CD14-positive monocyte (primary cell): ENCODE results near the gene ITSN1. TPM values are rescaled to one million over a fixed set of nuclear protein-coding genes. Genes with fewer than 3 reads are reported as not detected.

Source experiments
- DNase-seq, 3 donors: peaks; one replicate each; pipeline ENCODE4 v3.0.0-alpha.2; 2011 to 2022
- H2AFZ ChIP-seq: 2 replicates; pipeline ENCODE4 v1.6.0; 2012; ENCODE audit warnings: mild to moderate bottlenecking, low read depth, low read length, inconsistent platforms; ENCODE audit not compliant: insufficient read depth, poor library complexity, severe bottlenecking
- H3K27ac ChIP-seq, 2 donors: 1 replicate in 1 of 2; 2 replicates in 1 of 2; pipeline ENCODE4 v1.5.1; 2012 to 2013; ENCODE audit warnings: low read length in 2 of 2, control low read depth in 1 of 2, inconsistent platforms in 1 of 2, low read depth in 1 of 2, mild to moderate bottlenecking in 1 of 2
- H3K27me3 ChIP-seq, 2 donors: one replicate each; pipeline versions ENCODE4 v1.6.0 to v1.6.1; 2011 to 2013; ENCODE audit warnings: low read length in 2 of 2; ENCODE audit not compliant: control insufficient read depth in 2 of 2, insufficient read depth in 2 of 2
- H3K36me3 ChIP-seq, 2 donors: replicated peaks in 1 of 2; 1 replicate in 1 of 2; 2 replicates in 1 of 2; pipeline versions ENCODE4 v1.5.1 to v1.6.1; 2012 to 2013; ENCODE audit warnings: low read length in 2 of 2, control low read depth in 1 of 2, inconsistent platforms in 1 of 2, mild to moderate bottlenecking in 1 of 2; ENCODE audit not compliant: insufficient read depth in 2 of 2, control insufficient read depth in 1 of 2
- H3K4me1 ChIP-seq, 2 donors: 1 replicate in 1 of 2; 2 replicates in 1 of 2; pipeline versions ENCODE4 v1.5.1 to v1.6.1; 2012 to 2013; ENCODE audit warnings: low read length in 2 of 2, control low read depth in 1 of 2, inconsistent platforms in 1 of 2, mild to moderate bottlenecking in 1 of 2, moderate library complexity in 1 of 2; ENCODE audit not compliant: insufficient read depth in 2 of 2, control insufficient read depth in 1 of 2
- H3K4me2 ChIP-seq: replicated peaks from 2 replicates; pipeline ENCODE3; 2012; ENCODE audit warnings: low read length, moderate library complexity, mild to moderate bottlenecking; ENCODE audit not compliant: poor library complexity, severe bottlenecking; ENCODE audit errors: extremely low read depth
- H3K4me3 ChIP-seq, 3 experiments: fragments of 200-600 bp in 1 of 3; sonication (generic) in 1 of 3; replicated peaks in 1 of 3; 1 replicate in 2 of 3; 2 replicates in 1 of 3; pipeline ENCODE4 v1.5.1; 2011 to 2013; ENCODE audit warnings: low read length in 3 of 3, mild to moderate bottlenecking in 3 of 3, control low read depth in 2 of 3, low read depth in 2 of 3, inconsistent platforms in 1 of 3, moderate library complexity in 1 of 3
- H3K79me2 ChIP-seq: 2 replicates; pipeline ENCODE4 v1.6.0; 2012; ENCODE audit warnings: mild to moderate bottlenecking, control low read depth, inconsistent platforms, low read length, moderate library complexity; ENCODE audit not compliant: insufficient read depth
- H3K9ac ChIP-seq: 2 replicates; pipeline ENCODE4 v1.6.0; 2017; ENCODE audit warnings: low read length, mild to moderate bottlenecking; ENCODE audit not compliant: insufficient read depth, poor library complexity, severe bottlenecking
- H3K9me3 ChIP-seq, 2 donors: replicated peaks in 1 of 2; 1 replicate in 1 of 2; 2 replicates in 1 of 2; pipeline versions ENCODE4 v1.5.1 to v1.6.1; 2012 to 2013; ENCODE audit warnings: low read length in 2 of 2, control low read depth in 1 of 2; ENCODE audit not compliant: control insufficient read depth in 1 of 2, insufficient read depth in 1 of 2
- H4K20me1 ChIP-seq: 2 replicates; pipeline ENCODE4 v1.6.0; 2012; ENCODE audit warnings: mild to moderate bottlenecking, low read length, control low read depth, moderate library complexity; ENCODE audit not compliant: insufficient read depth
- H3K27ac Mint-ChIP-seq, 7 donors: one replicate each; pipeline ENCODE4 v1.8.0; 2020; ENCODE audit warnings: mild to moderate bottlenecking in 7 of 7, mixed read lengths in 7 of 7, moderate library complexity in 6 of 7, inconsistent platforms in 2 of 7
- H3K27me3 Mint-ChIP-seq, 3 donors: one replicate each; pipeline ENCODE4 v1.8.0; 2021 to 2022; ENCODE audit warnings: low read depth in 3 of 3, mild to moderate bottlenecking in 3 of 3, mixed read lengths in 3 of 3, moderate library complexity in 3 of 3, inconsistent platforms in 1 of 3
- H3K36me3 Mint-ChIP-seq, 2 donors: one replicate each; pipeline ENCODE4 v1.8.0; 2020; ENCODE audit warnings: mixed read lengths in 2 of 2, inconsistent platforms in 1 of 2, mild to moderate bottlenecking in 1 of 2
- H3K4me1 Mint-ChIP-seq: one replicate; pipeline ENCODE4 v1.8.0; 2020; ENCODE audit warnings: mild to moderate bottlenecking, mixed read lengths
- H3K4me3 Mint-ChIP-seq, 2 donors: one replicate each; pipeline ENCODE4 v1.8.0; 2020; ENCODE audit warnings: mild to moderate bottlenecking in 2 of 2, mixed read lengths in 2 of 2, moderate library complexity in 1 of 2
- H3K9me3 Mint-ChIP-seq, 7 donors: one replicate each; pipeline ENCODE4 v1.8.0; 2020 to 2022; ENCODE audit warnings: mixed read lengths in 7 of 7, mild to moderate bottlenecking in 6 of 7, moderate library complexity in 6 of 7, inconsistent platforms in 2 of 7
- CTCF ChIP-seq: fragments of 200-600 bp; IDR thresholded peaks from one replicate; pipeline ENCODE4 v1.8.0; 2022; ENCODE audit warnings: antibody characterized with exemption, mild to moderate bottlenecking
- WGBS: methylation state at CpG from one replicate; pipeline ENCODE4 v1.1.5; 2013; ENCODE audit warnings: missing lambda C conversion rate; ENCODE audit not compliant: insufficient coverage; 5-methylcytosine and 5-hydroxymethylcytosine counted together
- intact Hi-C, 2 donors: fragments of 100-400 bp; cut with micrococcal nuclease; formaldehyde crosslinking; loops; one replicate each; pipeline versions ENCODE4 v1.15.0 to v1.15.1; 2023
- polyA plus RNA-seq, 3 donors: library from polyadenylated mRNA; depleted of rRNA in 1 of 3; unstranded in 2 of 3; stranded (reverse) in 1 of 3; fragments of 300-500 nt in 2 of 3; fragments of >200 nt in 1 of 3; fragmentation: Illumina TruSeq in 2 of 3; gene quantifications; 1 replicate in 2 of 3; 2 replicates in 1 of 3; pipeline ENCODE4 v1.2.3, GENCODE V29; 2012 to 2021

Gene ITSN1
- polyA plus RNA-seq, 3 donors, result 4.7 to 10.3 (median 5.1) TPM

- TF ChIP-seq CTCF, result no peak
- H3K4me3 Mint-ChIP-seq, result no peak overlapping the region
- no peak overlapping the region for H3K4me2 ChIP-seq
- H3K27ac ChIP-seq, result no peak overlapping the region
- intact Hi-C loops, result no loop called here
- H3K9me3 Mint-ChIP-seq, result no peaks in the 10 kb centered on the region
- no peaks in the 10 kb centered on the region for H3K4me1 ChIP-seq
- H3K27me3 Mint-ChIP-seq, result peaks cover 0 to 1% (median 0%) of the 10 kb centered on the region in 3 donors
- no peak overlapping the region for H3K4me3 ChIP-seq
- WGBS, result no CpG with 5 or more reads among the region's 2 CpGs
- H3K9ac ChIP-seq, result no peak overlapping the region
- H4K20me1 ChIP-seq, result no peaks in the 10 kb centered on the region
- no peak for DNase-seq
- no peak overlapping the region for H3K27ac Mint-ChIP-seq
- H2AFZ ChIP-seq, result no peak overlapping the region
- H3K4me1 Mint-ChIP-seq, result peaks cover 4% of the 10 kb centered on the region
- H3K36me3 Mint-ChIP-seq, result peaks cover 7 to 8% of the 10 kb centered on the region in 2 donors
- H3K36me3 ChIP-seq, result peaks cover 0 to under 1% of the 10 kb centered on the region in 2 donors
- H3K79me2 ChIP-seq, result no peaks in the 10 kb centered on the region
- no peaks in the 10 kb centered on the region for H3K27me3 ChIP-seq
- no peaks in the 10 kb centered on the region for H3K9me3 ChIP-seq
These were observed 87.3 kb downstream of the ITSN1 start for GRCh38 chr21:33729641-33730040.

GRCh38 chr21:33731447-33731846 is 89.1 kb downstream of the ITSN1 start:
- no peak overlapping the region for H3K4me3 Mint-ChIP-seq
- peaks cover 0 to 1% (median 0%) of the 10 kb centered on the region in 3 donors for H3K27me3 Mint-ChIP-seq

More at GRCh38 chr21:33731447-33731846, 89.1 kb downstream of the ITSN1 start:
- Histone ChIP-seq H3K4me1 (no peaks in the 10 kb centered on the region), H4K20me1 (no peaks in the 10 kb centered on the region), H3K9me3 (no peaks in the 10 kb centered on the region), H3K4me3 (no peak overlapping the region), H3K79me2 (no peaks in the 10 kb centered on the region), H2AFZ (no peak overlapping the region), H3K36me3 (peaks cover 0 to 7% of the 10 kb centered on the region in 2 donors), H3K4me2 (no peak overlapping the region), H3K9ac (no peak overlapping the region), H3K27ac (no peak overlapping the region), H3K27me3 (no peaks in the 10 kb centered on the region)
- H3K9me3 Mint-ChIP-seq, result no peaks in the 10 kb centered on the region
- peaks cover 4% of the 10 kb centered on the region for H3K4me1 Mint-ChIP-seq
- no peak for TF ChIP-seq CTCF
- intact Hi-C loops, result no loop called here
- DNase-seq, result no peak
- WGBS, result no CpG with 5 or more reads among the region's 3 CpGs
- H3K27ac Mint-ChIP-seq, result no peak overlapping the region
- peaks cover 15 to 17% of the 10 kb centered on the region in 2 donors for H3K36me3 Mint-ChIP-seq
